GM18505 (cell line): Measurements from ENCODE around the gene SRD5A1.
A peak's percentile ranks its signal among the peaks of the same experiment; 100 is the strongest.

ENCODE experiments used
- ATAC-seq: cut with Tn5 transposase; IDR thresholded peaks from one replicate; pipeline ENCODE4 v1.9.1; 2021; ENCODE audit not compliant: unreplicated experiment
- POLR2A ChIP-seq: IDR thresholded peaks from 4 replicates; pipeline ENCODE4 v1.6.1; 2011; ENCODE audit warnings: borderline replicate concordance; ENCODE audit not compliant: insufficient read depth, insufficient read length; ENCODE audit errors: extremely low read depth

The SRD5A1 gene

GRCh38 chr5:6708814-6709213 lies 75.6 kb downstream of the SRD5A1 start:
- TF ChIP-seq POLR2A = no peak
- ATAC-seq = no peak

GRCh38 chr5:6710070-6710469 lies 76.8 kb downstream of the SRD5A1 start:
- TF ChIP-seq POLR2A = no peak
- ATAC-seq = no peak

GRCh38 chr5:6710551-6711318 lies 77.5 kb downstream of the SRD5A1 start:
- no peak for TF ChIP-seq POLR2A
- no peak for ATAC-seq

- ATAC-seq = no peak
- no peak for TF ChIP-seq POLR2A
Observed at GRCh38 chr5:6711409-6712141, 78.3 kb downstream of the SRD5A1 start.

- ATAC-seq = peak; percentile 14
- peak; percentile 24 for TF ChIP-seq POLR2A
Observed at GRCh38 chr5:6712142-6712576, 78.9 kb downstream of the SRD5A1 start.

- peak; percentile 61 for ATAC-seq
Observed at GRCh38 chr5:6712577-6713273, 79.5 kb downstream of the SRD5A1 start.

GRCh38 chr5:6713274-6714225 lies 80.3 kb downstream of the SRD5A1 start, which contains the start of gene TENT4A:
TSS of gene TENT4A (plus strand) at chr5:6713432. CDS start at chr5:6713984, 552 bp downstream.
- ATAC-seq = peak; percentile 17
- peak; percentile 2 for TF ChIP-seq POLR2A

More at GRCh38 chr5:6712577-6713273, 79.5 kb downstream of the SRD5A1 start:
- TF ChIP-seq POLR2A = peak; percentile 70

GRCh38 chr5:6714226-6715041 lies 81.2 kb downstream of the SRD5A1 start:
- no peak for ATAC-seq
- TF ChIP-seq POLR2A = no peak

- no peak for TF ChIP-seq POLR2A
- no peak for ATAC-seq
Observed at GRCh38 chr5:6715271-6715670, 82.0 kb downstream of the SRD5A1 start.

- ATAC-seq = no peak
- no peak for TF ChIP-seq POLR2A
Observed at GRCh38 chr5:6715758-6716628, 82.8 kb downstream of the SRD5A1 start.

GRCh38 chr5:6716629-6717149 lies 83.4 kb downstream of the SRD5A1 start:
- no peak for TF ChIP-seq POLR2A

GRCh38 chr5:6717247-6717646 lies 84.0 kb downstream of the SRD5A1 start:
- ATAC-seq = no peak
- TF ChIP-seq POLR2A = no peak

More at GRCh38 chr5:6716629-6717149, 83.4 kb downstream of the SRD5A1 start:
- no peak for ATAC-seq
